Choroid plexus epithelial cell (primary cell): ENCODE results near the gene LDHA.
A peak's percentile ranks its signal among the peaks of the same experiment; 100 is the strongest.

Source experiments
- DNase-seq: peaks from one replicate; pipeline ENCODE4 v3.0.0-alpha.2; 2010; ENCODE audit warnings: low read depth
- H3K4me3 ChIP-seq: 2 replicates; pipeline ENCODE4 v1.5.1; 2011; ENCODE audit warnings: low read depth, mild to moderate bottlenecking, control low read depth, low read length, moderate library complexity
- TF ChIP-seq, protein P1 (sequence below): conservative IDR thresholded peaks from 2 replicates; pipeline ENCODE4 v1.5.1; 2011; ENCODE audit warnings: low read depth, mild to moderate bottlenecking, control low read depth, inconsistent platforms, low read length, moderate library complexity

Gene LDHA

DNA sequence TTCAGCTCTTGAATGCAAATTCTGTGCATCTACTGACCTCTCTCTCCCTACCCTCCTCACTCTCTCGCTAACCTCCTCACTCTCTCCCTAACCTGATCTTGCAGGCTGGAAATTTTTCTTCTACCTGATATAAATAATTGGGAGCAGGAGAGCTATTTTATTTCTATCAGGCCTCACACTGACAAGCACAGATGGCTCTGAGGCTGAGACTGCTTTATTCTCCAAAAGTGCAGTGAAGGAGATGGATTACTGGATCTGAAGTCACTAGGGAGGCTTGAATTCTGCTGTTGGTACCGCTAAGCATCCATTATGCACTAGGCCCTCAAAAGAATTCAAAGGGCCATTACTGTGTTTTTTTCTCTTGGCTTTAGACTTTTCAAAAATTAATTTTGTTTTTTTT lies 19.4 kb upstream of the LDHA start:
- DNase-seq: no peak
- H3K4me3 ChIP-seq: no peak overlapping the region
- TF ChIP-seq, protein P1, sequence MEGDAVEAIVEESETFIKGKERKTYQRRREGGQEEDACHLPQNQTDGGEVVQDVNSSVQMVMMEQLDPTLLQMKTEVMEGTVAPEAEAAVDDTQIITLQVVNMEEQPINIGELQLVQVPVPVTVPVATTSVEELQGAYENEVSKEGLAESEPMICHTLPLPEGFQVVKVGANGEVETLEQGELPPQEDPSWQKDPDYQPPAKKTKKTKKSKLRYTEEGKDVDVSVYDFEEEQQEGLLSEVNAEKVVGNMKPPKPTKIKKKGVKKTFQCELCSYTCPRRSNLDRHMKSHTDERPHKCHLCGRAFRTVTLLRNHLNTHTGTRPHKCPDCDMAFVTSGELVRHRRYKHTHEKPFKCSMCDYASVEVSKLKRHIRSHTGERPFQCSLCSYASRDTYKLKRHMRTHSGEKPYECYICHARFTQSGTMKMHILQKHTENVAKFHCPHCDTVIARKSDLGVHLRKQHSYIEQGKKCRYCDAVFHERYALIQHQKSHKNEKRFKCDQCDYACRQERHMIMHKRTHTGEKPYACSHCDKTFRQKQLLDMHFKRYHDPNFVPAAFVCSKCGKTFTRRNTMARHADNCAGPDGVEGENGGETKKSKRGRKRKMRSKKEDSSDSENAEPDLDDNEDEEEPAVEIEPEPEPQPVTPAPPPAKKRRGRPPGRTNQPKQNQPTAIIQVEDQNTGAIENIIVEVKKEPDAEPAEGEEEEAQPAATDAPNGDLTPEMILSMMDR: no peak

DNA sequence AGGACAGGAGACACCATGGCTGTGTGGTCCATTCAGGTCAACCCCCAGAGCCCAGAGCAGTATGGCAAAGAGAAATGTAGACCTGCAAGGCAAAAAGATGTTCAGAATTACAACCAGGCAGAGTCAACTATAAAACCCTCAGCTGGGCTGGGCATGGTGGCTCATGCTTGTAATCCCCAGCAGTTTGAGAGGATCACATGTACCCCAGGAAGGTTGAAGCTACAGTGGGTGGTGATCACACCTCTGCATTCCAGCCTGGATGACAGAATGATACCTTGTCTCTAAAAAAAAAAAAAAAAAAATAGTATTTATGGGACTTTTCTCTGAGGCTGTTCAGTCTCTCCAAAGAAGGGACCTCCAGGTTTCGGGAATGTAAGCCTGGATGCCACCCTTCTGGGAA lies 18.4 kb upstream of the LDHA start:
- no peak for DNase-seq
- no peak overlapping the region for H3K4me3 ChIP-seq
- TF ChIP-seq, protein P1: no peak

DNA sequence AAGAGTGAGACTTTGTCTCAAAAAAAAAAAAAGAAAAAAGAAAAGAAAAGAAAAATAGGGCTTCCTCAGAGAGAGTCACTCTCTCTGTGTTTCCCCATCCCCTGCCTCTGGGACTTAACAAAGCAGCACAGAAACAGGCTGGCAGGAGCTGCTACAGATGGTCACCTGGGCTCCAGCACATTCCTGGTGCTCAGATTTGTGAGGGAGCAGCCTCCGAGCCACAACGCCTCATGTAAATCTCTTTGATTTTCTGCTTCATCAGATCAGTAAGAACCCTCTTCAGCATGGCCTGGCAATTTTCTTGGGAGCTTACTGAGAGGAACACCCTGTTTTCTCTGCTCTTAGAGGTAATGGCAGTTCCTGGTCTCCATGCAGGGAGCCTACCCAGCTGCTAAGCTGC lies 15.2 kb upstream of the LDHA start:
- no peak overlapping the region for H3K4me3 ChIP-seq
- TF ChIP-seq, protein P1: no peak
- DNase-seq: no peak

DNA sequence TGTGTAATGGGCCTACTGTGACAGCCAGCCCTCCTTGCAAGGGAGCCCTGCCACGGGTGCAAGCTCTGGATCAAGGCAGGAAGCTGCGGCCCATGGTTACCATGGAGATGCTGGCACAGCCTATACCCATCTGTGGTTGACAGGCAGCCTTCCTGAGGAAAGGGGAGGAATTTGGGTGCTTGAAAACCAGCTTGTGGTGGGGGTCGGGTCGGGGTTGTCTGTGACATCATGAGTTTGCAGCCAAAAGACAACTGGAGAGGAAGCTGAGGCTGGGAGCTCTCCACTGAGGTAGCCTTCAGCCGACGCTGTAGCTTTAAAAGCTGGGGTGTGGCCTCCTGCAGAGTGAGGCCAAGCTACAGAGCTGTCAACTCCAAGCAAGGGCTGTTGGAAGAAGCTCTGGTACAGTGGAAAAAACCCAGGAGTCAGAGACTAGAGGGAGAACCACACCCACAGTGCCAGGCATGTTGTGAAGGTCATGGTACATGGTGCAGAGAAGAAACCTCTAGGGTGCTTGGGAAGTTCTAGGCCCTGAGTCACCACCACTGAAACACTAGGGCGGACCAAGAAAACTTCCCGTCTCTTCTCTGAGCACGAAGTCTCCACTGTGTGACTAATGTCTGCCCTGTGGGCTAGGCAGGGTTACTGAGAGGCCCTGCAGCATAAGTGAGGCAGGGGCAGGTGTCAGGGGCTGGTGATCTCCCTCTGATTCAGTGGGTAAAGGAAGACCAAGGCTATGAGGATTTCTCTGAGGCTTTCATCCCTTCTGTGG lies 10.8 kb upstream of the LDHA start:
- TF ChIP-seq, protein P1: no peak
- H3K4me3 ChIP-seq: no peak overlapping the region
- peak; percentile 97 for DNase-seq

DNA sequence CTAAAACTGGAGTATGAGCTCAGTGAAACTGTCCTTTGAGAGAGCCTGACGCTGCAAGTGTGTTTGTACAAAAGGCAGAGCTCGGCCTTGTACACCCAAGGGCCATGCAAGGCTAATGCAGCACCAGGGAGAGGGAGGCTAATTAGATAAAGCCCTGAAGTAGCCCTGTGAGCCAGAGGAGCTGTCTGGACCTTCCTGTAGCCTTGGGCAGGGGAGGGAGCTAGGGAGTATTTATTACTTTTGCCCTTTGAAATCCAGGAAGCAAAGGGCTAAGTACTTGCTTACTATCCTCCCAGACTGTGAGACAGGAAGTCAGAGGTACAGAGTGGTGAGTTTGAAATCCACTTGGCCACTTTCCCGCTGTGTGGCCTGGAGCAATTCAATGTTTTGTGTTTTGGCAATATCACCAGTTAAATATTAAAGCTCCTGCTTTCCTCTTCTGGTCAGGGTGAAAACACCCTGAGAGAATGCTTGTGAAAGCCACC lies 10.2 kb upstream of the LDHA start:
- no peak overlapping the region for H3K4me3 ChIP-seq
- DNase-seq: peak; percentile 92
- TF ChIP-seq, protein P1: peak; percentile 6

DNA sequence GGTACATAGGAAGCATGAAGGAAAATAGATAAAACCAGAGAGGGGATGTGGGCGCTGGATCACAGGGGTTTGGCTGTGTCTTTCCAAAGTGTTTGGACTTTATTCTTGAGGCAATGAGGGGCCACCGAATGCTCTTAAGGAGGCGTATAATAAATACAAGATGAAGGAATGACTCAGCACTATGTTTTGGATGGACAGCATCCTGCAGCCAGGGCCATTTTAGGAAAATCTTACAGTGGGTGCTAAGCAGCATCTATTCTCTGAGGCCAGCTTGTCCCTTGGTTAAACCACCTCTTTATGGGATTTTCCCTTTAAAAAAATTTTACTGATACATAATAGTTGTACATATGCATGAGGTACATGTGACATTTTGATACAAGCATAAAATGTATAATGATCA lies 4.3 kb upstream of the LDHA start:
- TF ChIP-seq, protein P1: no peak
- no peak overlapping the region for H3K4me3 ChIP-seq
- no peak for DNase-seq
